CD4-positive, CD25-positive, alpha-beta regulatory T cell (primary cell): ENCODE measurements around the gene LCLAT1. TPM values are rescaled to one million over a fixed set of nuclear protein-coding genes. Genes with fewer than 3 reads are reported as not detected.

Experiments
- ATAC-seq, 2 donors: fragments of 150-1000 bp; cut with Tn5 transposase; one replicate each; pipeline ENCODE4 v1.10.0; 2021; ENCODE audit warnings: low read depth in 2 of 2, moderate number of reproducible peaks in 2 of 2, moderate library complexity in 1 of 2
- DNase-seq, 3 donors: peaks; one replicate each; pipeline versions ENCODE4 v3.0.0 to v3.0.0-alpha.2; 2012 to 2022; ENCODE audit warnings: mixed read lengths in 1 of 3
- H3K27ac ChIP-seq: one replicate; pipeline ENCODE4 v1.7.0; 2013; ENCODE audit warnings: mild to moderate bottlenecking, low read length; ENCODE audit not compliant: insufficient read depth, poor library complexity, severe bottlenecking
- H3K27me3 ChIP-seq: one replicate; pipeline ENCODE4 v1.7.0; 2013; ENCODE audit warnings: low read length; ENCODE audit not compliant: control insufficient read depth, insufficient read depth
- H3K36me3 ChIP-seq: one replicate; pipeline ENCODE4 v1.7.0; 2013; ENCODE audit warnings: mild to moderate bottlenecking, low read length, moderate library complexity; ENCODE audit not compliant: control insufficient read depth, insufficient read depth
- H3K4me1 ChIP-seq: 2 replicates; pipeline ENCODE4 v1.7.0; 2013; ENCODE audit warnings: mild to moderate bottlenecking, low read length; ENCODE audit not compliant: insufficient read depth, control insufficient read depth, poor library complexity, severe bottlenecking
- H3K4me3 ChIP-seq: one replicate; pipeline ENCODE4 v1.7.0; 2013; ENCODE audit warnings: low read depth, mild to moderate bottlenecking, low read length, moderate library complexity
- H3K9me3 ChIP-seq, 2 experiments: 1 replicate in 1 of 2; 2 replicates in 1 of 2; pipeline ENCODE4 v1.7.0; 2013; ENCODE audit warnings: low read length in 2 of 2, mild to moderate bottlenecking in 1 of 2, moderate library complexity in 1 of 2; ENCODE audit not compliant: control insufficient read depth in 2 of 2
- H3K27ac Mint-ChIP-seq, 3 donors: one replicate each; pipeline ENCODE4 v1.8.0; 2020 to 2022; ENCODE audit warnings: mild to moderate bottlenecking in 3 of 3, mixed read lengths in 3 of 3, moderate library complexity in 2 of 3
- H3K27me3 Mint-ChIP-seq: one replicate; pipeline ENCODE4 v1.8.0; 2022; ENCODE audit warnings: mild to moderate bottlenecking, mixed read lengths
- H3K36me3 Mint-ChIP-seq: one replicate; pipeline ENCODE4 v1.8.0; 2020; ENCODE audit warnings: mixed read lengths
- H3K4me1 Mint-ChIP-seq, 4 donors: one replicate each; pipeline ENCODE4 v1.8.0; 2020 to 2022; ENCODE audit warnings: mixed read lengths in 4 of 4, mild to moderate bottlenecking in 1 of 4
- H3K4me3 Mint-ChIP-seq, 4 donors: one replicate each; pipeline ENCODE4 v1.8.0; 2020 to 2022; ENCODE audit warnings: mild to moderate bottlenecking in 4 of 4, mixed read lengths in 4 of 4, moderate library complexity in 3 of 4
- H3K9me3 Mint-ChIP-seq, 7 donors: one replicate each; pipeline ENCODE4 v1.8.0; 2020 to 2022; ENCODE audit warnings: mixed read lengths in 7 of 7, mild to moderate bottlenecking in 3 of 7, moderate library complexity in 2 of 7
- polyA plus RNA-seq, 4 donors: library from polyadenylated mRNA; unstranded; fragments of 300-500 nt; fragmentation: Illumina TruSeq; gene quantifications; one replicate each; pipeline ENCODE4 v1.2.3, GENCODE V29; 2021
- total RNA-seq: library from RNA; stranded (reverse); gene quantifications from one replicate; pipeline ENCODE4 v1.2.3, GENCODE V29; 2022

Gene LCLAT1
- total RNA-seq (17.6 TPM), polyA plus RNA-seq (10 to 100 TPM in 1 of 4 donors, 1 to 10 TPM in 3; 4.8 to 25.2 (median 7.6) TPM)

GRCh38 chr2:30447149-30448045 is at the start of gene LCLAT1:
TSS of gene LCLAT1 (plus strand) at chr2:30447246. CDS start at chr2:30525591, 78,345 bp downstream.
- no peaks in the 10 kb centered on the region for H3K27me3 ChIP-seq
- no peaks in the 10 kb centered on the region for H3K36me3 ChIP-seq
- ATAC-seq (peak; percentile 89 to 91), DNase-seq (peak; percentile 85 to 86 (median 85))
- no peaks in the 10 kb centered on the region for H3K9me3 ChIP-seq
- H3K27ac ChIP-seq = peak within 1 kb of the TSS; percentile 87
- peaks cover 20 to 52% (median 31%) of the 10 kb centered on the region in 4 donors for H3K4me1 Mint-ChIP-seq
- no peaks in the 10 kb centered on the region for H3K27me3 Mint-ChIP-seq
- H3K36me3 Mint-ChIP-seq = peaks cover 9% of the 10 kb centered on the region
- peaks cover 21% of the 10 kb centered on the region for H3K4me1 ChIP-seq
- H3K4me3 Mint-ChIP-seq = peak within 1 kb of the TSS; percentile 87 to 98 (median 97)
- H3K27ac Mint-ChIP-seq = peak within 1 kb of the TSS; percentile 97
- peak within 1 kb of the TSS; percentile 93 for H3K4me3 ChIP-seq
- H3K9me3 Mint-ChIP-seq = peaks cover 0 to 1% (median 0%) of the 10 kb centered on the region in 7 donors

- H3K27ac Mint-ChIP-seq = no peak overlapping the region
- peaks cover 0 to 5% (median under 1%) of the 10 kb centered on the region in 4 donors for H3K4me1 Mint-ChIP-seq
- H3K27me3 ChIP-seq = no peaks in the 10 kb centered on the region
Observed at GRCh38 chr2:30398084-30398873, 48.8 kb upstream of the LCLAT1 start.

GRCh38 chr2:30400151-30400954 is 46.7 kb upstream of the LCLAT1 start:
- DNase-seq (no peak), ATAC-seq (no peak)
- H3K9me3 ChIP-seq = no peaks in the 10 kb centered on the region
- no peak overlapping the region for H3K27ac ChIP-seq
- no peaks in the 10 kb centered on the region for H3K36me3 ChIP-seq
- no peaks in the 10 kb centered on the region for H3K27me3 ChIP-seq
- Mint-ChIP-seq H3K9me3 (no peaks in the 10 kb centered on the region), H3K4me1 (peaks cover 0 to 6% (median under 1%) of the 10 kb centered on the region in 4 donors), H3K4me3 (no peak overlapping the region), H3K27me3 (peaks cover 5% of the 10 kb centered on the region), H3K27ac (peak overlapping the region in 1 of 3 donors; percentile 13), H3K36me3 (peaks cover 3% of the 10 kb centered on the region)
- H3K4me1 ChIP-seq = no peaks in the 10 kb centered on the region
- H3K4me3 ChIP-seq = no peak overlapping the region

More at GRCh38 chr2:30398084-30398873, 48.8 kb upstream of the LCLAT1 start:
- H3K9me3 ChIP-seq = no peaks in the 10 kb centered on the region
- DNase-seq (no peak), ATAC-seq (no peak)
- H3K27ac ChIP-seq = no peak overlapping the region
- Mint-ChIP-seq H3K36me3 (peaks cover 3% of the 10 kb centered on the region), H3K9me3 (no peaks in the 10 kb centered on the region), H3K4me3 (no peak overlapping the region), H3K27me3 (peaks cover 5% of the 10 kb centered on the region)
- H3K36me3 ChIP-seq = no peaks in the 10 kb centered on the region
- H3K4me3 ChIP-seq = no peak overlapping the region
- H3K4me1 ChIP-seq = no peaks in the 10 kb centered on the region

GRCh38 chr2:30402441-30403182 is 44.4 kb upstream of the LCLAT1 start:
- ATAC-seq (no peak), DNase-seq (no peak)
- Mint-ChIP-seq H3K4me3 (no peak overlapping the region), H3K27me3 (no peaks in the 10 kb centered on the region), H3K9me3 (no peaks in the 10 kb centered on the region), H3K36me3 (peaks cover 3% of the 10 kb centered on the region), H3K4me1 (peaks cover 0 to 7% (median under 1%) of the 10 kb centered on the region in 4 donors), H3K27ac (peak overlapping the region in 2 of 3 donors; percentile 29 to 34)
- Histone ChIP-seq H3K4me1 (no peaks in the 10 kb centered on the region), H3K27me3 (no peaks in the 10 kb centered on the region), H3K4me3 (no peak overlapping the region), H3K27ac (no peak overlapping the region), H3K36me3 (no peaks in the 10 kb centered on the region), H3K9me3 (no peaks in the 10 kb centered on the region)

DNA sequence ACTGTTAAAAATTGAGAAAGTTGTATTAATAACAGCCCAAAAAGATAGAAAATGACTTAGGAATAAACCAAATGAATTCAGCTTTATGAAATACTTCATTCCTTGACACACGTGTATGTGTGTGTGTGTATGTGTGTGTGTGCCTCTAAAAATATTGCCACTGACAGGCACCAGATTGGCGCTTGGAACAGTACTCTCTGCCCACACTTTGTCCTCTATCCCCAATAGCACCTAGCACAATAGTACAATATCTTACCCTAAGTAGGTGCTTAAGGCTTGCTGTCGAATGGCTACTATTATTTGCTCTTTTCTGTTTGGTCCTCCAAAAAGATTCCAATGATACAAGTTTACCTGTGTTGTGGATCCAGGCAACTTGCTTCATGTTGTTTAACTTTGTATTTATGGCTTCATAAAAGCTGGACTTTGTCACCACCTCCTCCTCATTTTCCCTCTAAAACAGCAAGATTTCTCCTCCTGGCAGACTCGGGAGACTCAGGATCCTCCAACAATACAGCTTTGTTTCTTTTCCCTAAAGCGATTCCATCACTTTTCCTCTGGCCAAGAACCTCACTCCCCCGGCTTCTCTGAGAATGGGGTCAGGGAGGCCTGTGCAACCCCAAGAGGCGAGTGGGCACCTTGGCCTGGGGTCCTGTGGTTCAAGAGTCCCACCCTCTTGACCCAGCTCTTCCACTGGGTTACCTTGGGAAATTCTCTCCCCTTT is 43.3 kb upstream of the LCLAT1 start:
- Histone ChIP-seq H3K4me1 (no peaks in the 10 kb centered on the region), H3K9me3 (no peaks in the 10 kb centered on the region), H3K27me3 (no peaks in the 10 kb centered on the region), H3K36me3 (no peaks in the 10 kb centered on the region), H3K27ac (no peak overlapping the region), H3K4me3 (no peak overlapping the region)
- H3K36me3 Mint-ChIP-seq = peaks cover 3% of the 10 kb centered on the region
- H3K27ac Mint-ChIP-seq = peak overlapping the region in 1 of 3 donors; percentile 52
- H3K4me1 Mint-ChIP-seq = peaks cover 0 to 7% (median 3%) of the 10 kb centered on the region in 4 donors
- DNase-seq (no peak), ATAC-seq (no peak)
- H3K27me3 Mint-ChIP-seq = no peaks in the 10 kb centered on the region
- no peaks in the 10 kb centered on the region for H3K9me3 Mint-ChIP-seq
- H3K4me3 Mint-ChIP-seq = no peak overlapping the region

GRCh38 chr2:30404319-30405259 is 42.5 kb upstream of the LCLAT1 start:
- Mint-ChIP-seq H3K36me3 (peaks cover 3% of the 10 kb centered on the region), H3K27ac (peak overlapping the region in 1 of 3 donors; percentile 33), H3K9me3 (no peaks in the 10 kb centered on the region)

More at GRCh38 chr2:30404319-30405259, 42.5 kb upstream of the LCLAT1 start:
- Histone ChIP-seq H3K27me3 (no peaks in the 10 kb centered on the region), H3K4me3 (no peak overlapping the region), H3K9me3 (no peaks in the 10 kb centered on the region), H3K36me3 (no peaks in the 10 kb centered on the region), H3K4me1 (no peaks in the 10 kb centered on the region), H3K27ac (no peak overlapping the region)
- DNase-seq = no peak
- ATAC-seq = no peak
- no peaks in the 10 kb centered on the region for H3K27me3 Mint-ChIP-seq
- H3K4me1 Mint-ChIP-seq = peaks cover 0 to 12% (median 7%) of the 10 kb centered on the region in 4 donors
- H3K4me3 Mint-ChIP-seq = no peak overlapping the region
